Mesenchymal stem cell (in vitro differentiated cells and primary cell): ENCODE results near the gene AKAP13.
"Not testable (repeated sequence)": the region's sequence is repeated elsewhere in the genome, so short reads cannot be mapped to it uniquely, and the experiment has no call there.

Experiments
- DNase-seq: peaks from one replicate; pipeline ENCODE4 v3.0.0-alpha.2; 2013
- H2AFZ ChIP-seq: one replicate; pipeline ENCODE4 v1.6.1; 2013; ENCODE audit warnings: low read depth, mild to moderate bottlenecking, control low read depth, inconsistent platforms, low read length, moderate library complexity
- H2AK5ac ChIP-seq: 2 replicates; pipeline ENCODE4 v1.6.1; 2013; ENCODE audit warnings: low read length, moderate library complexity, mild to moderate bottlenecking, inconsistent platforms; ENCODE audit not compliant: severe bottlenecking
- H2BK120ac ChIP-seq: one replicate; pipeline ENCODE4 v1.6.1; 2013; ENCODE audit warnings: low read depth, mild to moderate bottlenecking, inconsistent platforms, low read length, moderate library complexity
- H2BK12ac ChIP-seq, 2 experiments: one replicate each; pipeline ENCODE4 v1.6.1; 2013; ENCODE audit warnings: inconsistent platforms in 2 of 2, low read length in 2 of 2, mild to moderate bottlenecking in 2 of 2, moderate library complexity in 2 of 2, control low read depth in 1 of 2
- H2BK15ac ChIP-seq: one replicate; pipeline ENCODE4 v1.6.1; 2013; ENCODE audit warnings: mild to moderate bottlenecking, low read depth, inconsistent platforms; ENCODE audit not compliant: poor library complexity, severe bottlenecking
- H2BK5ac ChIP-seq: 2 replicates; pipeline ENCODE4 v1.6.1; 2013; ENCODE audit warnings: low read depth, mild to moderate bottlenecking, low read length, control low read depth, inconsistent platforms; ENCODE audit not compliant: poor library complexity, severe bottlenecking
- H3K14ac ChIP-seq, 2 experiments: one replicate each; pipeline ENCODE4 v1.6.1; 2013; ENCODE audit warnings: inconsistent platforms in 2 of 2, low read length in 2 of 2, control low read depth in 1 of 2, mild to moderate bottlenecking in 1 of 2, moderate library complexity in 1 of 2
- H3K18ac ChIP-seq, 2 experiments: one replicate each; pipeline ENCODE4 v1.6.1; 2013; ENCODE audit warnings: inconsistent platforms in 2 of 2, low read length in 2 of 2, control low read depth in 1 of 2, low read depth in 1 of 2, mild to moderate bottlenecking in 1 of 2
- H3K23ac ChIP-seq, 2 experiments: one replicate each; pipeline ENCODE4 v1.6.1; 2013; ENCODE audit warnings: inconsistent platforms in 2 of 2, low read length in 2 of 2, mild to moderate bottlenecking in 2 of 2, moderate library complexity in 2 of 2, control low read depth in 1 of 2
- H3K27ac ChIP-seq: 2 replicates; pipeline ENCODE4 v1.5.1; 2013; ENCODE audit warnings: mild to moderate bottlenecking, moderate library complexity, low read length, control low read depth, inconsistent platforms; ENCODE audit not compliant: poor library complexity, severe bottlenecking
- H3K27me3 ChIP-seq, 2 experiments: 2 replicates each; pipeline versions ENCODE4 v1.6.1 to v1.7.0; 2013; ENCODE audit warnings: low read length in 2 of 2, mild to moderate bottlenecking in 2 of 2, moderate library complexity in 2 of 2, control low read depth in 1 of 2, inconsistent platforms in 1 of 2; ENCODE audit not compliant: control insufficient read depth in 1 of 2, insufficient read depth in 1 of 2
- H3K36me3 ChIP-seq, 2 experiments: 2 replicates each; pipeline versions ENCODE4 v1.6.1 to v1.7.0; 2013; ENCODE audit warnings: low read length in 2 of 2, control low read depth in 1 of 2, inconsistent platforms in 1 of 2, low read depth in 1 of 2, mild to moderate bottlenecking in 1 of 2; ENCODE audit not compliant: insufficient read depth in 2 of 2, control insufficient read depth in 1 of 2
- H3K4ac ChIP-seq, 2 experiments: one replicate each; pipeline ENCODE4 v1.6.1; 2013; ENCODE audit warnings: inconsistent platforms in 2 of 2, low read length in 2 of 2, mild to moderate bottlenecking in 2 of 2, moderate library complexity in 2 of 2, control low read depth in 1 of 2, low read depth in 1 of 2
- H3K4me1 ChIP-seq: 2 replicates; pipeline ENCODE4 v1.6.1; 2013; ENCODE audit warnings: low read depth, low read length, control low read depth; ENCODE audit not compliant: control insufficient read depth, insufficient read depth
- H3K4me2 ChIP-seq: 2 replicates; pipeline ENCODE4 v1.6.1; 2013; ENCODE audit warnings: low read length, mild to moderate bottlenecking, inconsistent platforms; ENCODE audit not compliant: poor library complexity, severe bottlenecking
- H3K4me3 ChIP-seq, 2 experiments: 2 replicates each; pipeline versions ENCODE4 v1.5.1 to v1.7.0; 2013; ENCODE audit warnings: low read length in 2 of 2, mild to moderate bottlenecking in 2 of 2, control low read depth in 1 of 2, low read depth in 1 of 2; ENCODE audit not compliant: insufficient read depth in 1 of 2
- H3K79me1 ChIP-seq: replicated peaks from 2 replicates; pipeline ENCODE4 v1.6.1; 2013; ENCODE audit warnings: mild to moderate bottlenecking, control low read depth, low read length, inconsistent platforms; ENCODE audit not compliant: poor library complexity, severe bottlenecking
- H3K9ac ChIP-seq: 2 replicates; pipeline ENCODE4 v1.7.0; 2013; ENCODE audit warnings: mild to moderate bottlenecking, low read length, moderate library complexity
- H3K9me3 ChIP-seq: 2 replicates; pipeline ENCODE4 v1.7.0; 2013; ENCODE audit warnings: mild to moderate bottlenecking, low read length; ENCODE audit not compliant: control insufficient read depth
- H4K8ac ChIP-seq: one replicate; pipeline ENCODE4 v1.6.1; 2013; ENCODE audit warnings: inconsistent platforms, mild to moderate bottlenecking, low read length, moderate library complexity
- H4K91ac ChIP-seq: one replicate; pipeline ENCODE4 v1.6.1; 2013; ENCODE audit warnings: mild to moderate bottlenecking, low read length, inconsistent platforms
- WGBS: methylation state at CpG from one replicate; pipeline ENCODE4 v1.1.7; 2013; ENCODE audit warnings: mixed read lengths; 5-methylcytosine and 5-hydroxymethylcytosine counted together

Gene AKAP13

GRCh38 chr15:85484923-85485322 is 104.5 kb downstream of the AKAP13 start:
- not testable (repeated sequence) for H3K14ac ChIP-seq

GRCh38 chr15:85485956-85486567 is 105.7 kb downstream of the AKAP13 start:
- H4K91ac ChIP-seq: no peak overlapping the region
- no peak overlapping the region for H4K8ac ChIP-seq
- H2AFZ ChIP-seq: no peak overlapping the region
- no peak overlapping the region for H3K4ac ChIP-seq
- H3K36me3 ChIP-seq: peaks cover 0 to 7% of the 10 kb centered on the region in 2 experiments
- H3K4me2 ChIP-seq: no peak overlapping the region
- no peak overlapping the region for H3K23ac ChIP-seq
- H3K4me1 ChIP-seq: peaks cover 9% of the 10 kb centered on the region
- H2BK120ac ChIP-seq: no peak overlapping the region
- H3K9ac ChIP-seq: no peak overlapping the region
- H3K79me1 ChIP-seq: no peaks in the 10 kb centered on the region
- no peak overlapping the region for H3K18ac ChIP-seq
- no peaks in the 10 kb centered on the region for H3K9me3 ChIP-seq
- no peak overlapping the region for H2BK12ac ChIP-seq
- no peak overlapping the region for H3K27ac ChIP-seq
- H2BK5ac ChIP-seq: no peak overlapping the region
- no peaks in the 10 kb centered on the region for H3K27me3 ChIP-seq
- H2BK15ac ChIP-seq: no peak overlapping the region
- H3K14ac ChIP-seq: no peak overlapping the region
- DNase-seq: peak; percentile 84
- H3K4me3 ChIP-seq: no peak overlapping the region
- H2AK5ac ChIP-seq: no peak overlapping the region

More at GRCh38 chr15:85484923-85485322, 104.5 kb downstream of the AKAP13 start:
- H3K79me1 ChIP-seq, H4K91ac ChIP-seq, H2BK5ac ChIP-seq, H3K18ac ChIP-seq, H3K23ac ChIP-seq, H2AK5ac ChIP-seq, H2AFZ ChIP-seq, H3K4me2 ChIP-seq, H2BK120ac ChIP-seq, H3K36me3 ChIP-seq, H4K8ac ChIP-seq, H3K27me3 ChIP-seq, H2BK15ac ChIP-seq, DNase-seq, H2BK12ac ChIP-seq, H3K9me3 ChIP-seq, H3K27ac ChIP-seq, H3K4me3 ChIP-seq, H3K4ac ChIP-seq: not testable (repeated sequence)
- peak overlapping the region; percentile 29 for H3K9ac ChIP-seq
- H3K4me1 ChIP-seq: peaks cover 10% of the 10 kb centered on the region

- H3K4me3 ChIP-seq, H3K79me1 ChIP-seq, H3K4me1 ChIP-seq, H3K9me3 ChIP-seq, H3K4me2 ChIP-seq, H3K36me3 ChIP-seq, H3K9ac ChIP-seq, H3K18ac ChIP-seq, H4K91ac ChIP-seq, H4K8ac ChIP-seq, H2BK5ac ChIP-seq, H3K23ac ChIP-seq, H3K4ac ChIP-seq, H2BK12ac ChIP-seq, H3K27ac ChIP-seq, H2BK120ac ChIP-seq, H2AFZ ChIP-seq, H3K27me3 ChIP-seq, H2BK15ac ChIP-seq, H3K14ac ChIP-seq, H2AK5ac ChIP-seq: not testable (repeated sequence)
- peak; percentile 59 for DNase-seq
- 69% methylated on average over 6 of the region's 7 CpGs for WGBS
Observed at GRCh38 chr15:85487796-85488195, 107.4 kb downstream of the AKAP13 start.

GRCh38 chr15:85488997-85489396 is 108.6 kb downstream of the AKAP13 start:
- H3K23ac ChIP-seq: no peak overlapping the region
- H3K9me3 ChIP-seq: no peaks in the 10 kb centered on the region
- no peak overlapping the region for H3K4me2 ChIP-seq
- H2AK5ac ChIP-seq: no peak overlapping the region
- WGBS: 50% methylated on average over 1 of the region's 1 CpG
- no peak overlapping the region for H2BK120ac ChIP-seq
- H3K36me3 ChIP-seq: peaks cover 0 to 7% of the 10 kb centered on the region in 2 experiments
- no peak overlapping the region for H4K91ac ChIP-seq
- no peaks in the 10 kb centered on the region for H3K27me3 ChIP-seq
- H3K9ac ChIP-seq: no peak overlapping the region
- peak; percentile 29 for DNase-seq
- no peak overlapping the region for H3K4me3 ChIP-seq
- no peak overlapping the region for H3K14ac ChIP-seq
- H2BK5ac ChIP-seq: no peak overlapping the region
- no peak overlapping the region for H2BK15ac ChIP-seq
- peak overlapping the region; percentile 41 for H3K27ac ChIP-seq
- H3K4me1 ChIP-seq: peaks cover 6% of the 10 kb centered on the region
- H4K8ac ChIP-seq: no peak overlapping the region
- H3K79me1 ChIP-seq: peaks cover 1% of the 10 kb centered on the region
- H2AFZ ChIP-seq: no peak overlapping the region
- no peak overlapping the region for H3K4ac ChIP-seq
- H3K18ac ChIP-seq: no peak overlapping the region
- H2BK12ac ChIP-seq: no peak overlapping the region
